Stimulated activated CD8-positive, alpha-beta memory T cell treated with anti-CD3 and anti-CD28 coated beads, Interleukin-7, amount 100 ng/mL, for 48 hours (primary cell): ENCODE data around the gene PRLR.

Experiments used
- DNase-seq, 2 donors: peaks; one replicate each; pipeline ENCODE4 v3.0.0-alpha.2; 2020; ENCODE audit warnings: low read depth in 1 of 2; ENCODE audit errors: extremely low read depth in 1 of 2

The PRLR gene

DNA sequence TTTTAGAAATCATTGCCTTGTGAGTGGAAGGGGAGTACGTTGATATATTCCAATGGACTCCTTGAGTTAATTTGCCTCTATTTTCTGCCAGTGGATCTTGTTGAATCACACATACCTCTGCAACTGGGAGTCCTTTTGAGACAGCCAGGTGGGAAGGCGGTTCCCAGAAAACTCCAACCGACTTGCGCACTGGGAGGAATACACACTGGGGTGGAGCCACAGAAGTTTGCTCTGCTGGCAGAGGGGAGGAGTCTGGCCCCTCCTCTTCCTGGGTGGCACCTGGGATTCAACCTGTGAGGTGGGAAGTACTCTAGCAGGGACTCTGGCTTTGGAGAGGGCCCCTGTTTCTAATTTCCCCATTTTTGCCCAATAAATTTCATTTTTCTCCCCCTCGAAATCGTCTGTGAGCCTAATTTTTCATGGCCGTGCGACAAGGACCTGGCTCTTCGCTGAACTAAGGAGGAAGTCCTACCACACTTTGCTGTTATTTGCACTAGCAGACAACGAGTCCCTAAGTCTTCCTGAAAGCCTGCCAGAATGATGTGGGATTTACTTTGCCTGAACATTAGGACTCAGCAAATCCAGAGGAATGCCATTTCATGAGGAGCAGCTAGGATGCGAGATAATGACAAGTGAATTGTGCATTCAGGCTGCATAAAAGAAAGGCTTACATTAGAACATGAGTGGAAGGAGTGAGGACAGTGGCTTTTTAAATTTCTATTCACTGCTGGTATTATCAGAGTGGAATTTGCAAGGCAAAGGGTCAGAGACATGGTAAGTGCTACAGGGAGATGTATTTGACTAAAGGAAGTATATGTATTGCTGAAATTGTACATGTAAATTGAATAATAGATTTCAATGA, 67.2 kb downstream of the PRLR start:
- no peak for DNase-seq

DNA sequence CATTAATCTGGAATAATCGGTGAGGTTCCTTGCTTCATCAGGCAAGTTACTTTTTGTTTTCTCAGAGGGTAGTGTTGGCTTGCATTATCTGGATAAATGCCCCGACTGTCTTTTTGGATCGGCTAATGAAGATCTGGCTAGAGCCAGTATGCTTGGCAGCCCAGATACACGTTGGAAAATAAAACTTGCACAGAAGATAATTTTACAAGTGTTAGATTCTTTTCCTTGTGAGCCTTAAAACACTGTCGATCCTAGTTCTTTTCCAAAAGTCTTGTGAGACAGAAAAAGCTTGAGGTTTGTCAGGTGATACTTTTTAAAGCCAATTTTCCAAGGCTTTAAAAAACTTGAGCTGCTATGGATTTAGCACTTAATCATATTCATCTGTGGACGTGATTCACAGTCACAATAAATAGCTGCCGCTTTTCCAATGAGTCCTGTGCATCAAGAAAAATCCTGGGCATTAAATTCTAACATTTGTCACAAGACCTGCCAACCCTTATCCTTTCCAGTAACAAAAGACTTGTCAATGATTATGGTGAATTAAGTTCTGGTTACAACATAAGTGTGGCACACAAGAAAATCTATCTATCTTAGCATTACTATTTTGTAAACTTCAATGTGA, 68.5 kb downstream of the PRLR start:
- no peak for DNase-seq

DNA sequence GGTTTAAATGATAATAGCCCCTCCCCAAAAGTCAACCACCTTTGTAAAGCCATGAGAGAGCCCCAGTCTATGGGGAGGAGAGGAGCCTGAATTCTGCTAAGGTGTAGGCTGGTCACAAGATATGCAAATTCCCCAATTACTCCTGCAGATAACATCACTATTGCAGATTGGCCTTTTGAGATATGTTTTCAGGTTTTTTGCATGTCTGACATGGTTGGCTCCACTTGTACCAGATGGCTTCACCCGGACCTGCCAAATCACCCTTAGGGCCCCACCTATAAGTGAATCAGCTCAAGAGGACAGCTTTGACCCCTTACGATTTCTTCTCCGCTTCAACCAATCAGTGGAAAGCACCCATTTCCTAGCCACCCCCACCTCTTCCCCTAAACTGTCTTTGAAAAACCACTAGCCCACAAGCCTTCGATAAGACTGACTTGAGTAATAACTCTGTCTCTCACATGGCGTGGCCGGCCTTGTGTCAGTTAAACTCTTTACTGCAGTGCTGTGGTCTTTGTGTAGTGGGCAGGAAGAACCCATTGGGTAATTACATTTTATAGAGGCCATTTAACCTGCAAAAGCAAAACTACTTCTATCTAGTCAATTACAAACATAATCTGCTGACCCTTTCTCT, 69.7 kb downstream of the PRLR start:
- no peak for DNase-seq

DNA sequence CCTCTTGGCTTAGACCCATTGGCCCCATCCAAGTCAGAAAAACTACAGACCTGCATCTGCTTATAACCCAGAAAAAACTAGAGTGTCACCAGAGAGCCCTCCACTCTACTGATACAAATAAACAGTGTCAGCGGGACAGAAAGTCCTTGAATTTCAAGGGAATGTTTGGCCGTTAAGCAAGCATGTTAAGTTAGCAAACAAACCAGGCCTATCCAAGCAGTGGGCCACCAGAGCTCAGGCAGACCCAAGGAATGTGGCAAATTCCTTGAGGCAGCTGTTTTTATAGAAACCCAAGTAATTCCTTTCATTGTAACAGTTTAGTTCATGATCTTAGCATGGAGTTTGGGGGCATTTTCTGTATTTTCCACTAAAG, 70.9 kb downstream of the PRLR start:
- DNase-seq, result no peak

DNA sequence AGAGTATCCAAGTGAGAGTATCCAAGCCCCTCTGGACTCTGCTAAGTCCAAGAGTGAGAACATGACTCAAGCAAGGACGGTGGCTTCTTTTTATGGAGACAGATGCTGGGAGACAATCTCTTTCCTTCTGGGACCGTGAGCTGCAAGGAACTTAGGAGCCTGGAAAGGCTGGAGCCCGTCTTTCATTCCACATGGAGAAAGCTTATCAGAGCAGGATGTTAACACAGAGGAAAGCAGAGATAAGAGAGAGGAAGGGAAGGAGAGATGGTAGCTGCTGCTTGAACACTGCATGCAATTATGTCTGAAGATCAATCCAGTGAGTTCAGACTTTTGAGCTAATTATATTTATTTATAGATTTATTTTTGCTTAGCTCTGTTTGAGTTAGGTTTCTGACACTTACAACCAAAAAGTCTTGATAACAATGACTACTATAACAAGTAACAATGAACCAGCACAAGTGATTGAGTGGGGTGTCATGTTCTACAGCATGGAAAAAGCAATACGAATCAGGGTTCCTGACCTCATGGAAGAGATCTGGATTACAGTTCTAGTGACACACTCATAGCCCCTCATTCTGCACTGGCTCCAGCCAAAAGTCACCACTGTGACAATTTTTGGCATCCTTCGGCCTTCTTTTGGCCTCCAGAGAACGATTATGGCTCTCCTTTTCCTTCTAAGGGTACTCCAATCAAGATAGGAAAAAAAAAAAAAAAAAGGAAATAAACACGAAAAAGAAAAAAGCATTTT, 71.5 kb downstream of the PRLR start:
- DNase-seq, result no peak

DNA sequence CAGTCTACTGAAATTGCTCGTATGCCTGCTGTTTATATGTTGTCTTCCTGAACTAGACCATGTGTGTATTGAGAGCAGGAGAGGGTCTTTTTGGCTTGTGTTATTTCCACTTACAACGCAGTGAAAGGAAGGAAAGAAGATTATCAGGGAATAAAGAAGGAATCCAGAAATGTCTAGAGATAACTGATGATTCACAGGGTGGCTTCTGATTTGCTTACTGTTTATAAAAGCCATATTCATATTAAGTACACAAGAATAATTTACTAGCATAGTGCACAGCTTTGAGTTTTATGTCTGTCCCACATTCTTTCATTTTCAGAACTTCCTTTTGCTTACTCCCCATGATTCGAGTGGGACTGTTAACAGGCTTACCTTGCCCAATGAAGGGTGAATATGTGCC, 72.1 kb downstream of the PRLR start:
- DNase-seq, result no peak

DNA sequence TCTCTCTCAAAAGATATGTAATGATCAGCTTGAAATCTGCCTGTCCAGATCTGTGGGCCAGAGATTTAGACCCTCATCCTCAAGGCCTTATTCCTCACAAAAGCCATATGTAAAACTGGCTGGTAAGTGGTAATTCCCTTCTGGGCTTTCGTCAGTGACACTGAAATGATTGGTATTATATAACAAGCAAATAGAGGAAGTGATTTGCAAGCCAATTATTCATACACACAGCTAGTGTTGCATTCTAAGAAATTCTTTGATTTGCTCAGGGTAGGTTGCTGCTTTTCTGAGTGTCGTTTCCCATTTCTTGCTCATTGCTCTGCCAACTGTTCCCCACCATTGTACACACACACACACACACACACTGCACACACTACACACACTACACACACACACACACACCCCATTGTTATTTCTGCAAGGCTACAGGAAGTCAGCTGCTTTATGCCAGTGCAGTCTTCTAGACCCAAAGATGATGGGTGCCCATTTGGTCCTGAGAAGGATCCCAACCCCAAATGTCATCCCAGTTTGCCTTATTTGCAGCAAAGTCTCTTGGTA, 76.8 kb downstream of the PRLR start:
- DNase-seq, result no peak

DNA sequence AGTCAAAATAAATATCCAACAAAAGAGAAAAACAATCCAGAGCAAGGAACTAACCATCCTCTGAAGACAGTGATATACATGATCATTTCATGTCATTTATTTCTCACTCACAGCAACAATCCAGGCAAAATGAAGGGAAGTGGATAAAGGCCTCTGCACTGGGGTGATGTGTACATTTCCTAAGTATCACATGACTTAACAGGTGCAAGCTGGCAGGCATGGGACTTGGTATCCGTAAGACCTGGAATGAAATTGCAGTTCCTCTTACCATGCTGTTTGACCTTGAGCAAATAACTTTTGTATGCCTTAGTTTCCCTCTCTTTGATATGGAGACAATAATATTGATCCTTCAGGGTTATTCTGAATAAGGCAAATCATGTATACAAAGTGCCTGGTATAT, 77.6 kb downstream of the PRLR start:
- no peak for DNase-seq

DNA sequence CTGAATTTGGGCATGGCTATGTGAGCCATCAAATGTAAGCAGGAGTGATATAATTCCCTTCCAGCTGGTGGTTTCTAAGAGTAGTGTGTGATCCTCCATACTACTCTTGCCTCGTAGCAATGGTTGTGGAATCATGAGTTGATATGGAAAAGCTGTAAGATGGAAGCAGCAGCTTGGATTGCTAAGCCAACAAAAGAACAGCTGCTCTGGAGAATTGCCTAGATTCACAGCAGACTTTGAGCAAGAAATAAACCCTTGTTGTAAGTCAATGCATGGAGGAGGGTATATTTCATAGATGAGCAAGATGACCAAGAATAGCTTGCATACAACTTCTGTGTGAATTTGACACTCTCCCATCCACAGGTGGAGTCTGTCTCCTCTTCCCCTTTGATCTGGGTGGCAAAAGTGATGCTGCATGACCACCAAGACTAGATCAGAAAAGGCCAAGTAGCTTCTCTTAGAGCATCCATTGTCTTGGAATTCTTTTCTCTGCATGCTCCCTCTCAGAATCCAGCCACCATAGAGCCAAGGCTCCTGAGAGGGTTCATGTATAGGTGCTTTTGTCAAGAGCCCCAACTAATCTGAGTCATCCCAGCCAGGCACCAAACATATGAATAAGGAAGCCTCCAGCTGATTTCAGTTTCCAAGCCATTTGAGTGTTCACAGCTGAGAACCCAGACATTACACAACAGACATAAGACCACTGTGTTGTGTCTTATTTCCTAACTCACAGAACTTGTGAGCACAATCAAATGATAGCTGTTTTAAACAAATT, 79.0 kb downstream of the PRLR start:
- DNase-seq, result no peak

DNA sequence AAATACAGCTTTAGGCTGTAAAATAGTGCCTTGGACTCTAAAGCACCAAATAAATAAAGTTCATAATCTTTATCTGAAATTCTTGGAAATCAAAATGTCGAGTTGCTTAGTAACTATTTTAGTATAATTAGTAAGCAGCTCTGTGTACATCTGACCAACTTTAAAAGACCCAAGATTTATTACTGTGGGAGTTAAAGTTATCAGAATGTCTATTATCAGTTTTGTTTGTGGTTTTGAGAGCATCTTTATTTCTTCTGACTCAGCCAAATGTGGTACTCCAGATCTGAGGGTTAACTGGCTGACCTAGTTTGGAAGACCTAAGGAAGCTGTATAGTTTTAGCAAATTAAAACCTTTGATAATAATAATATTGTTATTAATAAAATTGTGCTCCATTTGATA, 81.2 kb downstream of the PRLR start:
- no peak for DNase-seq

DNA sequence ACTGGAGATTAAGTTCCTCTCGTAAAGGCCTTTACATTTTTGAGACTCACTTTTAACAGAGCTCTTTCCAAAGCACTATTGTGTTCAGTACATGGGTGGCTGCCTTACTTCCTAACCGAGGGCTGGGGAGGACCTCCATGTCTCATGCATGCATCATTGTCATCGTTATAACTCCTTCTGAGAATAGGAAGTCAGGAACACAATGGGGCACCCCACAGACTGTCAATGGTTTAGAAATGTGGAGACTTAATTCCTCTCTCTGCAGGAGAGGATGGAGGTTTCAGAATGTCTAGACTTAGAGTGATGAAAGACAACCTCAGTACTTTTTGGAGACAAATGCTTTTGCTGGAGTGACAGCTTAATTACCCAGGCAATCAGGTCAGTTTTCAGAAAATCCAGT, 83.9 kb downstream of the PRLR start:
- no peak for DNase-seq

DNA sequence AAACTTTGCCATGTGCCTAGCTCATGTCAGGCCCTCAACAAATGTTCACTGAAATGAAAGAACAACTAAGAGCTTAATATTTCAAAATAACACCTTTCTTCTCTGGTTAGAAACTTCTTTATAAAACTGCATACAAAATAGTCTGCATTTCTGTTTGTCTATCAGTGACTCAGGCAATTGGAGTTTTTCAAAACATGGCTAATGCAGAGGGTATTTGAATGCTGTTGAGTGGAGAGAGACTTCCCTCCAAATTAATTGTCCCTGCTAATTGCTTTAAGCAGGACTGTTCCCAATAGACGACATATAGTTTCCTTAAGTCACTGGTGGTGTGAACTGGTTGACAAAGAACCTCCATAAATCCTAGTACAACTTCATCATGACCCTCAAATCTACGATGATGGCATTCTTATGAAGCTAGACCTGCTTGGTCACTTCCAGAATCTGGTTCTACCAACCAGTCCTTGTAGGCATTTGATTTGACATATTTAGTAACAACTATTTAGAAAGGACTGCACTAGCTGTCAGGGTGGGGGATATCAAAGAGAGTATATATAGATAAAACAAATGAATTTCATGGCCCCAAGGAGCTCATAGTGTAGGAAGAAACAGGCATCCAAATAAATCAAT, 84.5 kb downstream of the PRLR start:
- no peak for DNase-seq

DNA sequence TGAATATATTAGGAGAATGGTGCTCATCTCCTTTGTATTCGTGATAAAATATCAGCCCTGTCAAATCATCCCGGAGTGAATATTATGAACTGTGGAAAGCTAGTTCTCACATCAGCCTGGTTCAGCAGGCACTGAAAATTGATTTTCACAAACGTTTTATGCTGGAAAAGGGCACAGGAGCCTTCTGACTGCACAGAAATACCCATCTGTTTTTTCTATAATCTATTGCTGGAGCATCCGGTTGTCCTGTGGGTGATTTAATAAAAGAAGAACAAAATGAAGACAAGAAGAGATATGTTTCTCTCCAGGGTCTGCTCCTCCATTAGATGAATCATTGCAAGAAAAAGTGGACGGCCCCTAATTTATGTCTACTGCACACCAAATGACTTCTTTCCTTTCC, 85.3 kb downstream of the PRLR start:
- no peak for DNase-seq

DNA sequence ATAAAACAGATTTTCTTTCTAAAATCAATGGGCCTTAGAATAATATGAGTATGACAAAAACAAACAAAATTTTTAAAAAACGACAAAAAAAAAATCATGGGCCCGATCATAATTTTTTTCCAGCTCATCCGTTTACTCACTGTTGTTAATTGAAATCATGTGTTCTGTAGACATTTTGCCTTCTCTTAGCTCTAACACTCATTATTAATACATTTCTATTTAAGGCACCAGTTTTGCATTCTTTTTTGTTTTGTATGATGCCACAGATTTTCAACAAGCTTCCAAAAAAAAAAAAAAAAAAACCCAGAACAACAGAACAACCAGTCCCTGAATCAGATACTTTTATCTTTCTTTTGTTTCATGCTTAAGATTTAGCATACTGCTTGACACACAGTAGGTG, 86.4 kb downstream of the PRLR start:
- no peak for DNase-seq

DNA sequence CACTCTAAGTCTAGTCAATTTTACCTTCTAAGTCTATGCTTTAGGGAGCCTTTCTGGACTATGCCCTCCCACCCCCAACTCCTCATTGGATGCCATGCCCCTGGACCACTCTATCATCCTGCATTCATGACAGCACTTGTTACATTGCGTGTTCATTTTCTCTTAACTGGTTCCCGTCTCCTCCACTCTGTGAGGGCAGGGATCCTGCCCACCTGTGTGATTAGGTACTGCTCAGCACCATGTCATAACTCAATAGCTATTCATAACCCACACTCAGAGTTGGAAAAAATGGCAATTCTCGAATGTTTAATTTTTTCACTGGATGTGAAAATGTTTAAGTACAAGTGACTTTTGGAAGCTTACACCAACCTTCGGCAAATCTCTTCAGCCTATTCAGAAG, 88.5 kb downstream of the PRLR start:
- no peak for DNase-seq

DNA sequence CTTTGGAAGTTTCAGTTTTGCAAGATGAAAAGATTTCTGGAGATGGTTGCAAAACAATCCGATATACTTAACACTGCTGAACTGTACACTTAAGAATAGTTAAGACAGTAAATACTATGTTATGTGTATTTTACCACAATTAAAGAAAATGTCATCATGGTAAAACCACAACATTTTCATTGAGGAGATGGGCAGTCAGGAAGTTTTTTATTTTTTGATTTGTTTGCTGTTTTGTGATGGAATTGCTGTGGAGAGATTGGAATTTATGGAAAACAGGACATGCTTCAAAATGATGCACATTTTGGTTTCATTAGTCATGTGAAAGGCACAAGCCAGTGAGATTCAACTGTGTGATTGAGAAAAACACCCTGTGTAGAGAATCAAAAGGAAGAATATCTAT, 92.1 kb downstream of the PRLR start:
- DNase-seq, result no peak

DNA sequence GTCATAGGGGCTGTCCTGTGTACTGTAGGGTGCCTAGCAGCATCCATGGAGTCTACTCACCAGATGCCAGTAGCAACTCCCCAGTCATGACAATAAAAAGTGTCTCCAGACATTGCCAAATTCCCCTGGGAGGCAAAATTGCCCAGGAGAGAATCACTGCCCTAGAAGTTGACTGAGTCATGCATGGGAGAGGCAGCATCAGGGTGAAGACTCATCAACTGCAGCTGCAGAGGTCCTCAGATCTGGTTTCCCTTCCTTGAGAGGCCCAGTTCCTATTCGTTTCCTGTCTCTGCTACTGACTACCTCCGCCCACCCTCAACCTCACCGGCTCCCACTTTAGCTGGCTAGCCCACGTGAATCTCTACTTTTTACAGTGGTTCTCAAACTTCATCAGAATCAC, 93.9 kb downstream of the PRLR start:
- peak in 1 of 2 donors; percentile 17 for DNase-seq

DNA sequence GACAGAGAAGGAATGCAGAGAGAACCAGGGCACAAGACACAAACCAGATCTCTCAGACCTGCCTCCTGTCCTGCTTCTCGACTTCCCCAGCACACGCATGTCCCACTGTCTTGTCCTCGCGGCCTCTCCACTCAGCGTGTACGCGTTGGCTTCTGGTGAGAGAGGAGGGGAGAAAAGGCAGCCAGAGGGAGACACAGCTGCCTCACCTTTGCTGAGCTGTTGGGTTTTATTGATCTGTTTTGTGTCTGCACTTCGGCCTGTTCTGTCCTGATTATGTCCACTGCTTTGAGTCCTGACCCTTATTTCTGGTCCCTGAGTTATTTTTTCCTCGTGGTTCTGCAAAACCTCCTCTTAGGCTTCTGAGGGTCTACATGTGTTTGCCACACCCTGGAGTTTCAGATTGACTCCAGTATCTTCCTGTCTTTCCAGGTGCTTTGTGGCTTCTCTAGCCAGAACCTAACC, 95.0 kb downstream of the PRLR start:
- no peak for DNase-seq

DNA sequence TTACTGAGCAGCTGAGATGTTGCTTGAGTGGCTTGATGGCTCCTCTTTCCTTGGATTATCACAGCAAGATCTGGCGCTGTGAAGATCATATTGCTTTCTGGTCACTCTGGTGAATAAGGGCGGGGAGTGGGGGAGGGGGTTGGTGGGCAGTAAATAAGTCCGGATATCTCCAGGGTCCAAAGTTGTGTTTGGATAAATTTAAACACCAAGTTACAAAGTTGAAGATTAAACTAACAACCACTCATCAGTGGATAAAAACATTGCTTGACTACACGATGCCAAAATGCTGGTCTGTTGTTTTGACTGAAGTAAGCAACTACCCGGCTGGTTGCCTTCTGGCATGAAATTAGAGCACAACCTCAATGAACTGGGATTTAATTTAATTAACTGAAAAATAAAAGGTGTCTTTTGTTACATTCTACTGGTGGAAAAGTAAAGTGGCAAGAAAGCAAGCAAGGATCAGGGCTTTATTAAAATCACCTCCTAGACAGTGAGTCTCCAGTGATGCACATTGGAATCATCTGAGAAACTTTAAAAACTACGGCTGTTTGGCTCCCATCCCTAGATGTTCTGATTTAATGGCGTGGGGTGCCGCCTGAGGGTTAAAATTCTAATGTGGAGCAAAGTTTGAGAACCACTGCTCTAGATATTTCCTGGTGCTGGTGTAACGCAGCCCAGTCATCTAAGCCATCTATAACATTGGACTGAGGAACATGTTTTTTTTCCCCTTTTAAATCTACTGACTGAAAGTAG, 95.8 kb downstream of the PRLR start:
- no peak for DNase-seq
